Astrocyte (in vitro differentiated cells and primary cell): ENCODE data around the gene CERS6. TPM values are rescaled to one million over a fixed set of nuclear protein-coding genes. Genes with fewer than 3 reads are reported as not detected.

Source experiments
- DNase-seq: peaks from one replicate; pipeline ENCODE4 v3.0.0-alpha.2; 2010; ENCODE audit warnings: low read depth
- FAIRE-seq: peaks from 2 replicates; lab custom pipeline; 2011; peaks lifted over from hg19 to GRCh38; lab: Jason Lieb, UNC
- H2AFZ ChIP-seq: 2 replicates; pipeline ENCODE4 v1.6.0; 2012; ENCODE audit warnings: low read depth, low read length, inconsistent platforms
- H3K27ac ChIP-seq: 2 replicates; pipeline ENCODE4 v1.5.1; 2011; ENCODE audit warnings: low read depth, low read length, inconsistent platforms
- H3K27me3 ChIP-seq: 2 replicates; pipeline ENCODE4 v1.6.0; 2011; ENCODE audit warnings: low read length, inconsistent platforms; ENCODE audit not compliant: insufficient read depth
- H3K36me3 ChIP-seq: 2 replicates; pipeline ENCODE4 v1.5.1; 2011; ENCODE audit warnings: low read length, inconsistent platforms; ENCODE audit not compliant: insufficient read depth
- H3K4me1 ChIP-seq: 2 replicates; pipeline ENCODE4 v1.5.1; 2011; ENCODE audit warnings: low read length, inconsistent platforms; ENCODE audit not compliant: insufficient read depth
- H3K4me2 ChIP-seq: 2 replicates; pipeline ENCODE4 v1.6.0; 2012; ENCODE audit warnings: low read length, inconsistent platforms
- H3K4me3 ChIP-seq: 2 replicates; pipeline ENCODE4 v1.5.1; 2011; ENCODE audit warnings: low read depth, mild to moderate bottlenecking, low read length, inconsistent platforms; ENCODE audit not compliant: insufficient read depth
- H3K79me2 ChIP-seq: 2 replicates; pipeline ENCODE4 v1.6.0; 2012; ENCODE audit warnings: mild to moderate bottlenecking, low read length, inconsistent platforms; ENCODE audit not compliant: insufficient read depth
- H3K9ac ChIP-seq: 2 replicates; pipeline ENCODE4 v1.6.0; 2012; ENCODE audit warnings: mild to moderate bottlenecking, low read length, inconsistent platforms
- H3K9me3 ChIP-seq: 2 replicates; pipeline ENCODE4 v1.5.1; 2012; ENCODE audit warnings: low read depth, mild to moderate bottlenecking, low read length, inconsistent platforms; ENCODE audit not compliant: insufficient read depth
- H4K20me1 ChIP-seq: 2 replicates; pipeline ENCODE4 v1.6.0; 2012; ENCODE audit warnings: low read length, inconsistent platforms; ENCODE audit not compliant: insufficient read depth
- H3K27ac Mint-ChIP-seq: one replicate; pipeline ENCODE4 v1.8.0; 2021; ENCODE audit warnings: mild to moderate bottlenecking, mixed read lengths; ENCODE audit not compliant: unreplicated experiment
- H3K27me3 Mint-ChIP-seq: one replicate; pipeline ENCODE4 v1.8.0; 2021; ENCODE audit warnings: low read depth, mixed read lengths; ENCODE audit not compliant: unreplicated experiment
- H3K36me3 Mint-ChIP-seq: one replicate; pipeline ENCODE4 v1.8.0; 2021; ENCODE audit warnings: low read depth, mixed read lengths; ENCODE audit not compliant: unreplicated experiment
- H3K4me1 Mint-ChIP-seq: one replicate; pipeline ENCODE4 v1.8.0; 2021; ENCODE audit warnings: low read depth, mixed read lengths; ENCODE audit not compliant: unreplicated experiment
- H3K4me3 Mint-ChIP-seq: one replicate; pipeline ENCODE4 v1.8.0; 2021; ENCODE audit warnings: mild to moderate bottlenecking, moderate library complexity, mixed read lengths; ENCODE audit not compliant: unreplicated experiment
- H3K9me3 Mint-ChIP-seq: one replicate; pipeline ENCODE4 v1.8.0; 2021; ENCODE audit warnings: mild to moderate bottlenecking, mixed read lengths; ENCODE audit not compliant: unreplicated experiment
- CTCF ChIP-seq: IDR thresholded peaks from 2 replicates; pipeline ENCODE4 v1.5.1; 2011; ENCODE audit warnings: low read depth, mild to moderate bottlenecking, inconsistent platforms, low read length, moderate library complexity; ENCODE audit not compliant: insufficient read depth
- EZH2 ChIP-seq: IDR thresholded peaks from 2 replicates; pipeline ENCODE4 v1.6.1; 2012; ENCODE audit warnings: mild to moderate bottlenecking, low read length, inconsistent platforms; ENCODE audit not compliant: insufficient read depth
- total RNA-seq: library from RNA; stranded (reverse); gene quantifications from 2 replicates; pipeline ENCODE4 v1.2.1, GENCODE V29; 2021

The CERS6 gene
- total RNA-seq, 1 donor from 2014 or later: 23.4 TPM

DNA sequence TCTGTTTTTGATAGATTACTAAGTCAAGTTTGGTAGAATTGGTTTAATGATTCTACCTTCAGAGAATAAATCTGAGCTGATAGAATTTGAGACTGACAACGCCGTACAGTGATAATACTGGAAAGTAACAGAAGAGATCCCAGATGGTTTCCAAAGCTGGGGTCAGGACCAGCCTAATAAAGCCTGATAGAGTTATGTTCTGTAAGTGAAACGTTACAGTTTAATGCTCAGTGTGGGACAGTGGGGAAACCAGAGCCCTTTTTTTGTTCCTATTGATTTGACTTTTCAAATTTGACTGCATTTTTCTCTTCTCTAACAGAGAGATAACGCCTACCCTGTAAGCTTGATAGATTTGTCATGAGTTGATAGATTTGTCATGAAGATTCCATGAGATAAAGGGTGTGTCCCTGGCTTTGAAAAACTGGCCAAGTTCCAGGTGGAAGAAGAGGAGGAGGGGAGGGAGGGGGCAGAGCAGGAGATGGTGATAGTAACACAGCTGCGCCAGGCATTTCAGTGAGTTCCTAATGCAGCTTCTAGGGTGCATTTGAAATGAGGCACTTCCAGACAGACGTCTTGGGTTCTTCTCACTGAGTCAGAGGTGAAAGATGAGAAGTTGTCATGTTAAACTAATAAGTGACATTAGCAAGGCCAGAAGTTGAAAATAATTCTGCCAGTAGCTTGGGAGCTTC, 65.1 kb downstream of the CERS6 start:
- Histone ChIP-seq H3K4me3 (no peak overlapping the region), H3K36me3 (no peaks in the 10 kb centered on the region), H3K9ac (no peak overlapping the region), H3K4me2 (peak overlapping the region; percentile 31), H4K20me1 (peaks cover 10% of the 10 kb centered on the region), H3K27me3 (no peaks in the 10 kb centered on the region), H3K79me2 (peaks cover 5% of the 10 kb centered on the region), H3K9me3 (no peaks in the 10 kb centered on the region), H2AFZ (no peak overlapping the region), H3K4me1 (peaks cover 13% of the 10 kb centered on the region), H3K27ac (no peak overlapping the region)
- H3K27me3 Mint-ChIP-seq: no peaks in the 10 kb centered on the region
- no peak overlapping the region for H3K4me3 Mint-ChIP-seq
- H3K4me1 Mint-ChIP-seq: peaks cover 35% of the 10 kb centered on the region
- no peaks in the 10 kb centered on the region for H3K36me3 Mint-ChIP-seq
- no peaks in the 10 kb centered on the region for H3K9me3 Mint-ChIP-seq
- DNase-seq: no peak
- FAIRE-seq: no peak
- no peak for TF ChIP-seq EZH2
- no peak for TF ChIP-seq CTCF
- peak overlapping the region; percentile 42 for H3K27ac Mint-ChIP-seq

- Histone ChIP-seq H3K27me3 (no peaks in the 10 kb centered on the region), H3K9ac (no peak overlapping the region), H2AFZ (no peak overlapping the region), H3K4me3 (no peak overlapping the region), H3K27ac (no peak overlapping the region), H3K36me3 (no peaks in the 10 kb centered on the region), H3K79me2 (peaks cover 5% of the 10 kb centered on the region), H3K4me2 (no peak overlapping the region), H3K4me1 (peaks cover 13% of the 10 kb centered on the region), H4K20me1 (peaks cover 10% of the 10 kb centered on the region), H3K9me3 (no peaks in the 10 kb centered on the region)
- no peak for DNase-seq
- Mint-ChIP-seq H3K4me1 (peaks cover 33% of the 10 kb centered on the region), H3K4me3 (no peak overlapping the region), H3K27ac (no peak overlapping the region), H3K27me3 (no peaks in the 10 kb centered on the region), H3K9me3 (no peaks in the 10 kb centered on the region), H3K36me3 (no peaks in the 10 kb centered on the region)
- no peak for FAIRE-seq
- TF ChIP-seq CTCF (no peak), EZH2 (no peak)
Measured at GRCh38 chr2:168522446-168522845, 66.4 kb downstream of the CERS6 start.

DNA sequence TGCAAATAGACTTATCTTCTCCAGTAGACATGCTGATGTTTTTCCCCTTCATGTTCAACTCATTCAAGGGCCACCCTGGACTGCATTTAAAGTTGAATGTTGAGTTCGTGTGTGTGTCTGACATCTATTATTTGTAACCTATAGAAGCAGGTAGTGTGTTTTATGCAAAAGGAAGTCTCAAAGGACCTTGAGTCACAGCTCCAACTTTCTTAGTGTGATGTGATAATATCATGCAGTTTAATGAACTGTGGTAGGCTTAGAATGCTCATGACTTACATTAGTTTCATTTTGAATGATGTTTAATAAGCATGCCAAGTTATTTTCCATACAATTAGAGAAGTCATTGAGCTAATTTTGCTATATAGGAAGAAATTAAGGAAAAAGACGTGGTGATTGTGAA, 67.9 kb downstream of the CERS6 start:
- peak; percentile 5 for FAIRE-seq
- no peak overlapping the region for H3K4me3 ChIP-seq
- Mint-ChIP-seq H3K9me3 (no peaks in the 10 kb centered on the region), H3K36me3 (peaks cover under 1% of the 10 kb centered on the region), H3K4me1 (peaks cover 29% of the 10 kb centered on the region), H3K27ac (no peak overlapping the region), H3K27me3 (no peaks in the 10 kb centered on the region), H3K4me3 (no peak overlapping the region)
- H3K36me3 ChIP-seq: no peaks in the 10 kb centered on the region
- H3K9ac ChIP-seq: no peak overlapping the region
- no peak overlapping the region for H3K4me2 ChIP-seq
- no peak overlapping the region for H3K27ac ChIP-seq
- DNase-seq: no peak
- no peak overlapping the region for H2AFZ ChIP-seq
- no peaks in the 10 kb centered on the region for H3K27me3 ChIP-seq
- no peak for TF ChIP-seq EZH2
- no peak for TF ChIP-seq CTCF
- H4K20me1 ChIP-seq: peaks cover 5% of the 10 kb centered on the region
- no peaks in the 10 kb centered on the region for H3K9me3 ChIP-seq
- H3K4me1 ChIP-seq: peaks cover 6% of the 10 kb centered on the region
- peaks cover 5% of the 10 kb centered on the region for H3K79me2 ChIP-seq
